HL-60 (cell line): ENCODE data around the gene GBA3.

ENCODE experiments used
- CTCF ChIP-seq: IDR thresholded peaks from one replicate; pipeline ENCODE4 v1.5.1; 2011; ENCODE audit warnings: low read length, control low read depth, inconsistent platforms; ENCODE audit not compliant: insufficient read depth
- GABPA ChIP-seq: IDR thresholded peaks from 2 replicates; pipeline ENCODE4 v1.6.1; 2012; ENCODE audit warnings: low read depth

- TF ChIP-seq CTCF, result no peak
- no peak for TF ChIP-seq GABPA
Measured at GRCh38 chr4:22744478-22745062, 51.8 kb downstream of the GBA3 start.
